Stimulated activated CD4-positive, alpha-beta T cell treated with anti-CD3 and anti-CD28 coated beads, Interleukin-12 subunit alpha, Interleukin-12 subunit beta, amount 100 ng/mL, for 4 hours (primary cell): ENCODE results near the gene ABHD17A.
A peak's percentile ranks its signal among the peaks of the same experiment; 100 is the strongest.

Experiments
- DNase-seq: peaks from one replicate; pipeline ENCODE4 v3.0.0-alpha.2; 2020

Gene ABHD17A

GRCh38 chr19:1885398-1886119, at the start of gene ABHD17A:
Gene ABHD17A (minus strand): TSS chr19:1885496. CDS start chr19:1881566, 3,930 bp downstream.
- DNase-seq = peak; percentile 94

- DNase-seq = no peak
Observed at GRCh38 chr19:1933942-1934341, 48.6 kb upstream of the ABHD17A start.

GRCh38 chr19:1933244-1933643, 47.9 kb upstream of the ABHD17A start:
- no peak for DNase-seq

- DNase-seq = no peak
Observed at GRCh38 chr19:1932395-1932794, 47.1 kb upstream of the ABHD17A start.

- DNase-seq = no peak
Observed at GRCh38 chr19:1931445-1931844, 46.1 kb upstream of the ABHD17A start.

GRCh38 chr19:1929021-1929742, 43.9 kb upstream of the ABHD17A start:
- DNase-seq = peak; percentile 81

GRCh38 chr19:1925544-1925943, 40.2 kb upstream of the ABHD17A start:
- no peak for DNase-seq

- DNase-seq = no peak
Observed at GRCh38 chr19:1924320-1924961, 39.1 kb upstream of the ABHD17A start.

GRCh38 chr19:1923319-1923718, 38.0 kb upstream of the ABHD17A start:
- DNase-seq = peak; percentile 33

- DNase-seq = no peak
Observed at GRCh38 chr19:1922803-1923202, 37.5 kb upstream of the ABHD17A start.

- DNase-seq = no peak
Observed at GRCh38 chr19:1921825-1922224, 36.5 kb upstream of the ABHD17A start.

- no peak for DNase-seq
Observed at GRCh38 chr19:1921326-1921725, 36.0 kb upstream of the ABHD17A start.

- DNase-seq = no peak
Observed at GRCh38 chr19:1920644-1921043, 35.3 kb upstream of the ABHD17A start.

GRCh38 chr19:1918975-1919374, 33.7 kb upstream of the ABHD17A start:
- DNase-seq = no peak

- no peak for DNase-seq
Observed at GRCh38 chr19:1917926-1918325, 32.6 kb upstream of the ABHD17A start.

GRCh38 chr19:1917146-1917545, 31.9 kb upstream of the ABHD17A start:
- DNase-seq = no peak

- DNase-seq = no peak
Observed at GRCh38 chr19:1914826-1915341, 29.6 kb upstream of the ABHD17A start.

- no peak for DNase-seq
Observed at GRCh38 chr19:1913781-1914577, 28.7 kb upstream of the ABHD17A start.

- no peak for DNase-seq
Observed at GRCh38 chr19:1912760-1913505, 27.6 kb upstream of the ABHD17A start.

GRCh38 chr19:1911995-1912394, 26.7 kb upstream of the ABHD17A start:
- DNase-seq = no peak

- no peak for DNase-seq
Observed at GRCh38 chr19:1911098-1911497, 25.8 kb upstream of the ABHD17A start.

GRCh38 chr19:1910177-1910576, 24.9 kb upstream of the ABHD17A start:
- DNase-seq = no peak
